ENCODE results near the gene HACD2.
A peak's percentile ranks its signal among the peaks of the same experiment; 100 is the strongest.
"Not testable (repeated sequence)": the region's sequence is repeated elsewhere in the genome, so short reads cannot be mapped to it uniquely, and the experiment has no call there.

The HACD2 gene

DNA sequence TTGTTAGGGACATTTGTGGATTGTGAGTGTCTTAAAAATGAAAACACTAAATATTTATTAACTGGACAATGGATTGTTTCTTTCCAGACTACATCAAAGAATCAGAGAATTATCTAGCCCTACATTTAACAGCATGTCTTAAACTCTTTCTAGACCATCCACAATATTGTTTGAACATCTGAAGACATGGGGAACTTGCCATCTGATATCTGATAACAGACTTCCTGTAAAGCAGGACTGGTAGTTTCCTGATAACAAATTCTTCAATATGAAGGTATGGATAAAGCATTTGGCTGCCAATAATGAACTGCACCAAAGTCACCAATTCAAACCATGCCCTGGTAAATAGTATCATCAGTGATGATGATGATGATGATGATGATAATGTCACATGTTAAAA is 26.2 kb upstream of the HACD2 start:
- no peak for DNase-seq

DNA sequence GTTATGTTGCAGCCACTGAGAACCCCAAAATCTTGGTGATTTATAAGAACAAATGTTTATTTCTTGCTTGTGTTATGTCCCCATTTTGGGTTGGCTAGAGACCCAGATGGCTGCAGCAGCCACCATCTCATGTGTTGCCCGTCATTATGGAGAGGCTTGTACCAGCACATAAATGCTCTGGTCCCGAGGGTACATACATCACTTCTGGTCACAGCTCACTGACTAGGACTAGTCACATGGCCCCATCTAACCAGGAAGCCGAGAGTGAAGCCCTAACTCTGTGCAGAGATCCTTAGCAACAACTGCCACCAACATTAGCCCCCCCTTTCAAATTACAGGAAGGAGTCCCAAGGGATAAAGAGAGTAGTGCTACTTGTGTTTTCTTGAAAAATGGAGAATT is 25.5 kb upstream of the HACD2 start:
- peak; percentile 82 for DNase-seq

DNA sequence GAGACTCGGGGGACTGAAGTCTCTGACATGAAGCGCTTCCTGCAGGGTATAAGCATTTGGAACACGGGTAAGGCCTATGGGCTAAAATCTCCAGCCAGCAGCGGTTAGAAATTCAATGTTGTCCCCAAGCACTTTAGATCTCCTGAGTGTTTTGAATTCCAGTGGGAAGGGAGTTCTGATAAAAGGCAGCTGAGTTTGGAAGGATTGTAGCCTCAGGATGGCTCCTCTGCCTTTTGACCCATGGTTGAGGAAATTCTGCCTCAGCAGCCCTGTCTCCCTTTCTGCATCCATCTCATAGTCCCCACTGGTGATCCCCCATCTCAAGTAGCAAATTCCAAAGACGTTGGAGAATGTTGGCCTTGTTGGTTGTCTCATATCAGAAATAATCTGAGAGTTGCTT is 24.2 kb upstream of the HACD2 start:
- no peak for DNase-seq

DNA sequence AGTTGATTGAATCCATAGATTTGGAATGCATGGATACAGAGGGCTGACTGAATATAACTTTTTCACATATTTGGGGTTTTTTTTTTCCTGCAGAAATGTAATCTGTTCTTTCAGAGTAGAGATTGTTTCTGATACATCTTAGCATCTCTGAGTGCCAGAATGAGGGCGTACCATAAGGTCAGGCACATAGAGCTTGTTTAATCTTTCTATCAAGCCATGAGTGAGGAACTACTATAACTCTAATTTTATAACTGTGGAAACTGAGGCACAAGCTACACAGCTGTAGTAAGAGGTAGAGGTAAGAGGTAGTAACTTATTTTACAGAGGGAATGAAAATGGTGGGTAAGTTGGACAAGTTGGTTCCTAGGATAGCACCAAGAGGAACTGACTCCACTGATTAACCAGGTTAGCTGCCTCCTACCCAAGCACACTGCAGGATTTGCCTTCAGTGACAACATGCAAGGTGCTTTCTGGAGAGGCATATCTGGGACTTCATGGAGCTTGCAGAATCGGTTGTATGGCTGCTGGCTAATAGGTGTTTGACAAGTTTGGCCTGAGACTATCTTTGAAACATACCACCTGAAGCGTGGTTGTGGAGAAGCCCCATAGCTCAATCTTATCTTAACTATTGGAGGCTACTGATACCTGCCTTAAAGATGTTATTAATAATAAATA is 23.5 kb upstream of the HACD2 start:
- no peak for DNase-seq

DNA sequence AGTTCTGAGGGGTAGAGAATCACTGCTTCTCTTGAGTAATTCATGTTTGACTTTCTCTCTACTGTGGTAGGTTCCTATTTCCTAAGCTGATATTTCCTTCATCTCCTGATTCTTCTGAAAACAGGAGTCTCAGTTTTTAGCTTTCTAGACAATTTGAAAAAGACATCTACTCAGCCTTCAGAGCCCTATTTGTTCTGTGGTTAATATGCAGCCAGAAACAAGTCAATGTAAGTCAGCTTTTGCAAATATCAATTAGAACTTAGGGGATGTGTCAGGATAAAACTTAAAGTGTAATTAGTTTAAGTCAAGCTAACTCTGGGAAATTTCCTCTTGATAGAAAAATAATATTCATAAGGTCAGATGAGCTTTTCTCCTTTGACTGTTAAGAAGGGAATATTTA is 21.7 kb upstream of the HACD2 start:
- DNase-seq, result no peak

DNA sequence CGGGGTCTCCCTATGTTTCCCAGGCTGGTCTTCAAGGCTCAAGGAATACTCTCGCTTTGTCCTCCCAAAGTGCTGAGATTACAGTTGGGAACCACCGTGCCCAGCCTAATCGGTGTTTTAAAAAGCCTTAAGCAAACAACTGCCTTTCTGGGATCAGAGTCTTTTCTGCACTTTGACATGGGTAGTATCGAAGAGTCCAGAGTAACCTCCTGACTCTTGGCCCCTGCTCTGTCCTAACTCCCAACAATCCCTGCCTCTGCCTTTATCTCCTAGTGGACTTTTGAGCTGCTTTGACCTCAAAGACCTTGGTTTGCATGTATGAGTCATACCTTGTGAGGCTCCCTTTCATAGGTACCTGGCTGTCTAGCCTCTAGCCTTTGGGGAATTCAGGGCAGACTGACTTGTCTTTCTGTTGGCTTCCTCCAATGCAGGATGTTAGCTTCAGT is 21.0 kb upstream of the HACD2 start:
- no peak for DNase-seq

DNA sequence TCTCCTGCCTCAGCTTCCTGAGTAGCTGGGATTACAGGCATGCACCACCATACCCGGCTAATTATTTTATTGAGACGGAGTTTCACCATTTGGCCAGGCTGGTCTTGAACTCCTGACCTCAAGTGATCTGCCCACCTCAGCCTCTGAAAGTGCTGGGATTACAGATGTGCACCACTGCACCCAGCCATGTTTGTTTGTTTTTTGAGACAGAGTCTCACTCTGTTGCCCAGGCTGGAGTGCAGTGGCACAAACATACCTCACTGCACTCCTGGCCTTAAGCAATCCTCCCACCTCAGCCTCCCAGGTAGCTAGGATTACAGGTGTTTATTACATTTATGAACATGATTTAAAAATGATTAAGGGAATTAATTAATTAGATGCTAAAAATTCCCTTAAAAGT is 18.3 kb upstream of the HACD2 start:
- DNase-seq, result not testable (repeated sequence)

DNA sequence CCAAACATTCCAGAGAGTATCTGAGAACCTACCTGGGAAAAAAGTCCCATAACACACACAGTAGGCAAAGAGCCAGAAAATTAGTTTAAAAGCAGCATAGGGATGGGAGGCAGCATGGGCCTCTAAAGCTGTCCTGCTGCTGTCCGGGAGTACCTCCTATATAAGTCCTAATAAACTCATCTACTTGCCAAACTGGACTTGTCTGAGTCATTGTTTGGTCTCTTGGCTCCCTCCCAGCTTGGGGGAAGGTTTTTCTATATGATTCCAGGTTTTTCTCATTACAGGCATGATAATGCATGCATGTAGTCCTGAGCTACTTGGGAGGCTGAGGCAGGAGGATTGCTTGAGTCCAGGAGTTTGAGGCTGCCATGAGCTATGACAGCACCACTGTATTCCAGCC is 17.5 kb upstream of the HACD2 start:
- no peak for DNase-seq

DNA sequence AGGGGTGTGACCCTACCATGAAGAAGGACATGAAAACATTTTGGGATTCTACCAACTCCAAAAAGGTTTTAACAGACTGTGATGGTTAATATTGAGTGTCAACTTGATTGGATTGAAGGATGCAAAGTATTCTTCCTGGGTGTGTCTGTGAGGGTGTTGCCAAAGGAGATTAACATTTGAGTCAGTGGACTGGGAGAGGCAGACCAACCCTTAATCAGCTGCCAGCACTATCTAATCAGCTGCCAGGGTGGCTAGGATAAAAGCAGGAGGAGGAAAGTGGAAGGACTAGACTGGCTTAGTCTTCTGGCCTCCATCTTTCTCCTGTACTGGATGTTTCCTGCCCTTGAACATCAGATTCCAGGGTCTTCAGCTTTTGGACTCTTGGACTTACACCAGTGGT is 16.0 kb upstream of the HACD2 start:
- DNase-seq, result not testable (repeated sequence)

DNA sequence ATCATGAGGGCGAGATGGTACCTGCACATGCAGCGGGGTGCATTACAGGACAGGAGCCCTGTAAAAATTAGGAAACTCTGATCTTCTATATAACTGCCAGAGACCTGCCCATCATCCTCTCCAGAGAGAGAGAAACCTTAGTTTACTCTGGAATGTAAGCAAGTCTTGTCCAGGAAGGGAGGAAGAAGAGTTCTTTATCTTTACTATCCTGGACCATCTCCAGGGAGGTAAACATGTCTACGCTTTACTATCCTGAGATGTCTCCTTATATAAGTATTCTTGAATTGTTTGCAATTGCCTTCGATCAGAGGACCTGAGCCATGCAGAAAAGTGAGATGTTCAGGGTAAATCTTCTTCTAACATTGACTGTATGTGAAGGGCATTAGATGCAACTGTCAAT is 12.7 kb upstream of the HACD2 start:
- DNase-seq, result no peak

DNA sequence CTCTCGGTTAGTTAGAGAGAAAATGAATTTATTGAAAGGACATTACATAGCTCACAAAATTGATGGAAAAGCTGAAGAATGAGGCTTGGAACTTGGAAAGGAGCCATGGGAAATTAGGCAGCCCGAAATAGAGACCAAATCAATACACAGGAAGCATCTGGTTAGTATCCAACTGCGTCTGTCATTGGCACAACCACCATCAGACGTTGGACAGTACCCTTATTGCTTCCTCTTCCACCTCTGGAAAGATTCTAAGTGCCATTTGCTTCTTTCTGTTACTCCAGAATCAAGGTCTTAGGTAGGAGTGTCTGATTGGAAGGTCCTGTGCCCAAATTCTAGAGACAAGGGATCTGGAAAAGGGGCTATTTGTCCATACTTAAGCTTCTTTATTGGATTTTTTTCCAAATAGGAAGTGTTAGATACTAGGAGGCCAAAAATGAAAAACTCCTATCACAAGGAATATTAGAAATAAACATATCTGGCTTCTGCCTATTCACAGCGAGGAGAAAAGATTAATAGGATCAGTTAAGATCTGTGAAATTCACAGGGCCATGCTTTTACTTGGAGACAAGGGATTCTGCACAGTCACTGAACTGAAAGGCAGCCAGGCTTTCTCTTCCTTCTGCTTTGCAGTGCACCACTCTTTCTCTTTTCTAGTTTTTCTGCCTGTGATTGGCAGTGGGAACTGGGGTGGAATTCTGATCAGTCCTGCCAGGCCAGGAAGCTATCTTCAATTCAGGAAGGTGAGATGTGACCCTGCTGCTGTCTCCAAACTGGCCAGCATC is 10.7 kb upstream of the HACD2 start:
- no peak for DNase-seq

DNA sequence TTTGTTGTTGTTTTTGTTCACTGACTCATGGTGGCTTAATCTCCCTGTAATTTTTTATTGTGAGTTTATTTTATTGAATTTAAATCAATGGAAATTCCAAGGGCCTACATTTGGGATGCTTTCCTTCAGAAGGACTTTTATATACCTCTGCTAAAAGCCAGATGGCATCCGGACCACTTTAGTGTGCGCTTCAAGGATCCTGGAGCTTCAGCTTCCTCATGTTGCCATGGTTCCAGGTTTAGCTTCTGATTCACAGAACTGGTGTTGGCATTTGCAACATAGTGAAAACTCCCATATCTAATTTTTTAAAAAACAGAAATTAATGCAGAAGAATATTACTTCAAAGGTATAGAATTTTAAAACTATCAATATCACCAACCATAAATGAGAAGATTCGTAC is 8.5 kb upstream of the HACD2 start:
- no peak for DNase-seq

DNA sequence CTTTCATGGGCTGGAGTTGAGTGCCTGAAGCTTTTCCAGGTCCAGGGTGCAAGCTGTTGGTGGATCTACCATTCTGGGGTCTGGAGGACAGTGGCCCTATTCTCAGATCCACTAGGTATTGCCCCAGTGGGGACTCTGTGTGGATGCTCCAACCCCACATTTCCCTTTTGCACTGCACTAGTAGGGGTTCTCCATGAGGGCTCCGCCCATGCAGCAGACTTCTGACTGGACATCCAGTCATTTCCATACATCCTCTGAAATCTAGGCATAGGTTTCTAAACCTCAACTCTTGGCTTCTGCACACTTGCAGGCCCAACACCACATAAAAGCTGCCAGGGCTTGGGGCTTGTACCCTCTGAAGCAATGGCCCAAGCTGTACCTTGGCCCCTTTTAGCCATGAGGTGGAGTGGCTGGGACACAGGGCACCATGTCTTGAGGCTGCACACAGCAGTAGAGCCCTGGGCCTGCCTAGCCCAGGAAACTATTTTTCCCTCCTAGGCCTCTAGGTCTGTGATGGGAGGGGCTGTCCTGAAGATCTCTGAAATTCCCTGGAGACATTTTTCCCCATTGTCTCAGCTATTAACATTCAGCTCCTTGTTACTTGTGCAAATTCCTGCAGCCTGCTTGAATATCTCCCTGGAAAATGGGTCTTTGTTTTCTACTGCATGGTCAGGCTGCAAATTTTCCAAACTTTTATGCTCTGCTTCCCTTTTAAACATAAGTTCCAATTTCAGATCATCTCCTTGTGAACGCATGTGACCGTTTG is 6.0 kb upstream of the HACD2 start:
- no peak for DNase-seq

DNA sequence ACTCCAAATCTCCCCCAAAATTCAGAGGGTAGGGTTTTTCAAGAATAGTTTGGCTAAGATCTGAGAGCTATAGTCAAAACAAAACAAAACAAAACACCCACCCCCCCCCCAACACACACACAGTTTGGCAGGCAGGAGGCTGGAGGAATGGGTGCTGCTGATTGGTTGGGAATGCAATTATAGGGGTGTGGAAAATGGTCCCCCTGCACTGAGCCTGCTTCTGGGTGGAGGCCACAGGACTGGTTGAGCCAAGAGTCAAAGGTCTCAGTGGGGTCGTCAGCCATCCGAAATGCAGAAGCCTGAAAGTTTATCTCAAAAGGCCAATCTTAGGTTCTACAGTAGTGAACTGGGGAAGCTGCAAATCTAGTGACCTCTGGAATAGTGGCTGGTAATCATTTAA is 2.5 kb upstream of the HACD2 start:
- no peak for DNase-seq

DNA sequence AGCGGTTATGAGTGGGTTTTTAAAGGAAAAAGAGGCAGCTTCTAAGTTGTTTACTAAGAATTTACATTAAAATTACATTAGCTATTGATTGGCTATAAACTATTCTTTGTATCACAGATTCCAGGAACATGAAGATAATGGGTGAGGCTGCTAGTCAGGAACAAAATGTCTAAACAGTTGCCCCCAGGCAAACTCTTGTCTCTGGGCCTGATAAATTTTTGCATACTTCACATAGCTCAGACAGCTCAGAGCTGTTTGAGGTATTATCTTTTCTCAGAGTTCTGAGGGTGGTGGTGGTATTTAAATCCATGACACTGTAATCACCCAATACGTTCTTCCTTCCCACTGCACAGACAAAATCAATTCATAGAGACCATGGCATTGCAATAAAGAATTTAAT is 2.1 kb upstream of the HACD2 start:
- DNase-seq, result no peak

DNA sequence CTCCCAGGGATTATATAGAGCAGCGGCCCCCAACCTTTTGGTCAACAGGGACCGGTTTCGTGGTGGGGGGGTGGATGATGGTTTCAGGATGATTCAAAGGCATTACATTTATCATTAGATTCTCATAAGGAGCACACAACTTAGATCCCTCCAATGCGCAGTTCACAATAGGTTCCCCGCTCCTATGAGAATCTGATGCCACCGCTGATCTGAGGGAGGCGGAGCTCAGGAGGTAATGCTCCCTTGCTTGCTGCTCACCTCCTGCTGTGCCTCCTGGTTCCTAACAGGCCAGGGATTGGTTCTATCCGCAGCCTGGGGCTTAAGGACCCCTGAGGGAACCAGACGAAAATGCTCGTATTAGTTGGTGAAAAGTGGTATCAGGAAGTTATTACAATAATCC is 1.3 kb upstream of the HACD2 start:
- DNase-seq, result peak; percentile 91

DNA sequence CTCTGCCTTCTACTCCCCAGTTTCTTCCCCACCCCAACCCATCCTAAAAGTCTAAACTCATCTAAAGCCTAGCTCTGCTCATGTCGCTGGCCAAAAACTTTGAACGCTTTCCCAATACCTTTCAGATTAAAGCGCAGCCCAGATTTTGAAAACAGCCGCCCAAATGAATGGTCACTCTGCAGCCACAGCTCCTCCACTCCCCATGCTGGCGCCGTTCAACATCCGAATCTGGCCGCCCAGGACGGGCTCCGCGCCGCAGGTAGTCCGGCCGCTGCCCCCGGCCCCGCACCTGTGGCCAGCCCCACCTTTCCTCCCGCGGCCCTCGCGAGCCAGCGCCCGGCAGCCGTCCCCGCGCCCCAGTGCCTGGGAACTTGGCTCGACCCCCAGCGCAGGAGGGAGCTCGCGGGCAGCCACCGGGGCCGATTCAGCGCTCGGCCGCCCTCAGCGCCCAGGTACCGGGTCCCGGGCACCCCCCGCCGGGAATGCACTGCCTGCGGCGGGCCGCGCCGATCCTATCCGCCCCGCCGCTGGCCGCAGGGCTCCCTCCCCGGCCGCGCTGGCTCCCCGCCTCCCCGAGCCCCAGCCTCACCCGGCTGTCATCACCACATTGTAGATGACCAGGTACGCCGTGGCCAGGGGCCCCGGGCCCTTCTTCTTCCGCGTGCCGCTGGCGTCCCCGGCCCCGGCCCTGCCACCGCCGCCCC is 417 bp downstream of the HACD2 start:
- DNase-seq, result peak; percentile 44

DNA sequence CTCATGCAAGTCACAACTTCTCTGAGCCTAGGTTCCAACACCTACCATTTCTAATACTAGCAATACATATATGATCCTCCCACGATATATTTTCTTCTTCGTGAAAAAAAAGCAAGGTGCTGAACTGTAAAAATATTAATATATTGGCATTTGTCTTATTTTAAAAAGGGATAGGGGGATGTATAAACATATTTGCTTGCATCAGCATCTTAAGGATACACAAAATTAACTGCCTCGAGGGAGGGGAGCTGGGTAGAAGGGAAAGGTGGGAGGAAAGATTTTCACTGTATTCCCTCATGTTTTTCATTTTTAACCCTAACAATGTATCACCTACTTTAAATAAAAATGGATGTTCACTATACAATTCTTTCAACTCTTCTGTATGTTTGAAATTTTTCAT is 1.3 kb downstream of the HACD2 start:
- DNase-seq, result no peak

DNA sequence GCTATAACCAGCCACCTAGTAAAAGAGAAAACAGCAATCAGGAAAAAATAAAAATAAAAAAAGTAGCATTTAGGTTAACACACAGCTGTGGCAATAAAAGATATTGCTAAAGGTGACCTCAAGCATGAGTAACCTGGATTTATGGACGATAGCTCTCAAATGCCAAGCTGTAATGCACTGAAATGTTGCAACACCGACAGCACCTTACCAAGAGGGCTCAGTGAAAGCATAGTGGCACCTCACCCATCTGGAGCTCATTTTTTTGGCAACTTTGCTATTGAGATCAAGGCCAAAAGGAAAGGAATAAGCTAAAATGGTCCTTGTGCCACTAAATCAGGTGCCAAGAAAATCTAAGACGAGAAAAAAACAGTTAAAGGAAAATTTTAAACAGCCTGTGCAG is 2.5 kb downstream of the HACD2 start:
- no peak for DNase-seq

DNA sequence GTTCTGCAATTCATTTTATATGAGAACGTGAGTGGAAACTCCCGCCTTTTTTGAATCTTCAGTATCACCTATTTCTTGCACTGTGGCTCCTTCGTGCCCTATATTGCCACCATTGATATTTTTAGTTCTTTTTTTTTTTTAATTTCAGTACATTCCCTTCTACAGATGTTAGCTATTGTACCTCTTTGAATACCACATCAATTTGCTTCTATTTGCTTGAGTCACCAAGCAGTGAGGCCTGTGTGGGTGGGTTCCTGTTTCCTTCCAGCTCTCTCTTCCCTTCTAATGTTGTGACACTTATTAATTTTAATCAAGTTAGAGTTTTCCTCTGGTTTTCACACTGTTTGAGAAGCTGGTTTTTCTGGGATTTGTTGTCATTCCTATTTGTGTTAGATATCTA is 8.7 kb downstream of the HACD2 start:
- DNase-seq, result no peak

DNA sequence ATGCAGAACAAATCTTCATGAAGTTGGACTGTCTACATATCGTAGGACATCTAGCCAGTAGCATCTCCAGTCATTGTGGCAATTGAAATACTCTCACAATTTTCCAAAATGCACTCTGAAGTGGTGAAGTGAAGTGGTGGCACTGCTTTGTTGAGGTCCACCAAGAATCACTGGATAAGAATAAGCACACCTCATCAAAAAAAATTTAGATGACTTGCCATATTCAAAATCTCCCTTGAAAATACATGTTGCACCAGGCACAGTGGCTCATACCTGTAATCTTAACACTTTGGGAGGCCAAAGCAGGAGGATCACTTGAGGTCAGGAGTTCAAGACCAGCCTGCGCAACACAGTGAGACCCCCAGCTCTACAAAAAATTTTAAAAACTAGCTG is 12.9 kb downstream of the HACD2 start:
- no peak for DNase-seq

DNA sequence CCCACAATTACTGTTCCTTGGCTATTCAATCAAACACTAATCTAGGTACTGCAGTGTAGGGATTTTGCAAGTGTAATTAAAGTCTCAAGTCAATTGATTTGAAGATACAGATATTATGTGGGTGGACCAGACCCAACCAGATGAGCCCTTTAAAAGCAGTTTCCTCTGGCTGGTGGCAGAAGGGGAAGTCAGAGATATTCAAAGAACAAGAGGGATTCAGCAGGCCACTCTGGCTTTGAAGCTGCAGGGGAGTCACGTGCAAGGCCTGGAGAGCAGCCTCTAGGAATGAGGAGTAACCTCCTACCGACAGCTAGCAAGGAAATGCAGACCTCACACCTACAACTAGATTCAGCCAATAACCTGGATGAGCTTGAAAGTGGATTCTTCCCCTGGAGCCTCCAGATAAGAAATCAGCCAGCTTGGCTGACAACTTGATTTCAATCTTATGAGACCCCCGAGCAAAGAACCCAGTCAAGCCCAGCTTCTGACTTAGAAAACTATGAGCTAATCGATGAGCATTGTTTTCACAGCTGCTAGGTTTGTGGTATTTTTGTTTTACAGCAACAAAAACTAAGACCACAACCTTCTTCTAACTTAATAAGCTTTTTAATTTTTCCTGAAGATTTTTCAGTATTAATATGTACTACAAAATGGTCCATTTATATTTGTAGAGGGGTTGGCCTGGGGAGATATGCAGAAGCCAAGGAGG is 13.4 kb downstream of the HACD2 start:
- DNase-seq, result no peak

DNA sequence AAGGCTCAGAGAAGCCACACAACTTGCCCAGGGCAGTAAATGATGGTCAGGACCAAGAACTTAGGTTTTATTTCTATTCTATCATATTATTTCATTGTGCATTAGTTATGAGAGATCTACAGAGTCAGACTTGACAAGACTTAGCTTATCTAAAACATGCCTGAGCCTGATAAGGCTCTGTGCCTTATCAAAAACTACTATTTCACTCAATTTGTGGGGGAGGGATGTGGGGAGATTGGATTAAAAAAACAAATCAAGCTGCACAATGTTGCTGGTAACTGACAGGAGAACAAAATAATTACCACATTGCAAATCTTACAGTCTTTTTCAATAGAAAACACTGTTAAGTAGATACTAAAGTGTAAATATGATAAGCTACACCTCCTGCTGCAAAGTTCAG is 16.0 kb downstream of the HACD2 start:
- DNase-seq, result no peak

Measured in DMS79 treated with DMSO at 0.1 percent for 48 hours (cell line).